ENCODE results near the gene KRT80.

Gene KRT80

DNA sequence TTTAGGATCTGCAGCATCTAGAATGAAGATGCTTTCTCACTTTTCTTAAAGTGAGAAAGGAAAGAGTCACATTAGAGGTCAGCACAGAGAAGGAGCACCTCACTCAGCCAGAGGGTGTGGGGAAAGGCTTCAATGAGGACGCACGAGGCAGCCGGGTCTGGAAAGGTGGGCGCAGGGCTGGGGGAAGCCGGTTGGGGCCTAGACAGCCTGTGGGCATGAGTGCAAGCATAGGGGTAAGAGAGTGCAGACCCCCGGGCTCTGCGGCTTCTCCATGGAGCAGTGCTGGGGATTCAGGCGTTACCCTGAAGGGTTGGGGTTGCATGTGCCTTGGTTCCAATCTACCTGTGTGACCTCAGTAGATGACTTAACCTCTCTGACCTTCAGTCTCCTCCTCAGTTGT lies 49.9 kb downstream of the KRT80 start:
- Mint-ChIP-seq H3K36me3 (ENCODE audit: insufficient read depth) (no peaks in the 10 kb centered on the region), H3K4me3 (no peak overlapping the region), H3K9me3 (no peaks in the 10 kb centered on the region), H3K27ac (no peak overlapping the region), H3K4me1 (ENCODE audit: low read depth in 2 of 2) (no peaks in the 10 kb centered on the region), H3K27me3 (peaks cover 15 to 62% of the 10 kb centered on the region in 2 donors)
- DNase-seq = no peak
- ATAC-seq (replicated peaks) = no peak

DNA sequence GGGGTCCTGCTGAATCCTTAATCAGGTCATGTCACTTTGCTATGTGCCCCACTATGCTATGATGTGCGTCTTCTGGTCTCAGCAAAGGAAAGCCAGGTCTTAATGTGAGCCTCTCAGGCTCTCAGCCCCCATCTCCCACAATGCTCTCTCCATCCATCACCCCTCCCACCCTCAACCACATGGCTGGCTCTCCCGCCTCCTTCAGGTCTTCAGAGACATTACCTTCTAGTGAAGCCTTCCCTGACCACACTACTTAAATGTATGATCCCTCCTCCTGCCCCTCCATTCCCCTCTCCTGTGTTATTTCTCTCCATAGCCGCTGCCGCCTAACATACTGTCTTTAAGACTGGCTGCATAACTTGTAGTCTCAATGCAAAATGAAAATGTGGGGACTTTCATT lies 50.5 kb downstream of the KRT80 start:
- Mint-ChIP-seq H3K4me1 (ENCODE audit: low read depth in 2 of 2) (no peaks in the 10 kb centered on the region), H3K4me3 (no peak overlapping the region), H3K9me3 (no peaks in the 10 kb centered on the region), H3K27me3 (peaks cover 19 to 68% of the 10 kb centered on the region in 2 donors), H3K36me3 (ENCODE audit: insufficient read depth) (no peaks in the 10 kb centered on the region), H3K27ac (no peak overlapping the region)
- ATAC-seq (replicated peaks) (no peak), DNase-seq (no peak)

DNA sequence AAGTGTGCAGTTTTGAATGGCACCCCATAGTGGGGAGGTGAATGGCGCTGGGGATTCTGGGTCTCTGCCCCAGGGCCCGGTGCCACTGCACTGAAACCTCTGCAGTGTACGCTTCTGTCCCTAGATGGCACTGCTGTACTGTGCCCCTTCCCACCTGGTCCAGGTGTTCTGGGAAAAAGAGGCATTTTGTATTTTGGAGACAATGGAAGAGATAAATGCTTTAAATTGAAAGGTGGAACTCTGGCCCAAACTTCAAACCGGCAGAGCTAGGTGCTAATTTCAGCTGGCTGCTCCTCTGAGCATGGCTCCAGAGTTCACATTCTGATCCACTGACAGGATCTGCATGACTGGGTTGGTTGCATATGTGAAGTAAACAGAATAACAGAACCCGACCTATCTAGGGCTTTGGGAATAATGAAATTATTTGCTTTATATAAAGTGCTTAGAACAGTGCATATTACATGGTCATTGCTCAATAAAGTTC lies 52.2 kb downstream of the KRT80 start:
- ATAC-seq (replicated peaks) = peak; percentile 73
- no peak overlapping the region for H3K27ac Mint-ChIP-seq
- no peak for DNase-seq
- no peak overlapping the region for H3K4me3 Mint-ChIP-seq
- no peaks in the 10 kb centered on the region for H3K4me1 Mint-ChIP-seq (ENCODE audit: low read depth in 2 of 2)
- H3K27me3 Mint-ChIP-seq = peaks cover 24 to 79% of the 10 kb centered on the region in 2 donors
- no peaks in the 10 kb centered on the region for H3K9me3 Mint-ChIP-seq
- no peaks in the 10 kb centered on the region for H3K36me3 Mint-ChIP-seq (ENCODE audit: insufficient read depth)

DNA sequence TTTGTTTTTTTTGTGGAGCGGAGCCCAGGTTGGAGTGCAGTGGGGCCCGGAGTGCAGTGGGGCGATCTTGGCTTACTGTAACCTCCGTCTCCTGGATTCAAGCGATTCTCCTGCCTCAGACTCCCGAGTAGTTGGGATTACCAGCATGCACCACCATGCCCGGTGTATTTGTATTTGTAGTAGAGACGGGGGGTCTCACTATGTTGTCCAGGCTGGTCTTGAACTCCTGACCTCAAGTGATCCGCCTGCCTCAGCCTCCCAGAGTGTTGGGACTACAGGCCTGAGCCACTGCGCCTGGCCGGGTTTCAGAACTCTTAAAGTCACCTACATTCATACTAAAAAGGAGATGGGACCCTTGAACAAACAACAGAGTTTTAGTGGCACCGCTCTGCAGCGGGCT lies 52.7 kb downstream of the KRT80 start:
- Mint-ChIP-seq H3K9me3 (no peaks in the 10 kb centered on the region), H3K27ac (no peak overlapping the region), H3K36me3 (ENCODE audit: insufficient read depth) (no peaks in the 10 kb centered on the region), H3K27me3 (peaks cover 24 to 82% of the 10 kb centered on the region in 2 donors), H3K4me3 (no peak overlapping the region), H3K4me1 (ENCODE audit: low read depth in 2 of 2) (no peaks in the 10 kb centered on the region)
- DNase-seq (no peak), ATAC-seq (replicated peaks) (no peak)

DNA sequence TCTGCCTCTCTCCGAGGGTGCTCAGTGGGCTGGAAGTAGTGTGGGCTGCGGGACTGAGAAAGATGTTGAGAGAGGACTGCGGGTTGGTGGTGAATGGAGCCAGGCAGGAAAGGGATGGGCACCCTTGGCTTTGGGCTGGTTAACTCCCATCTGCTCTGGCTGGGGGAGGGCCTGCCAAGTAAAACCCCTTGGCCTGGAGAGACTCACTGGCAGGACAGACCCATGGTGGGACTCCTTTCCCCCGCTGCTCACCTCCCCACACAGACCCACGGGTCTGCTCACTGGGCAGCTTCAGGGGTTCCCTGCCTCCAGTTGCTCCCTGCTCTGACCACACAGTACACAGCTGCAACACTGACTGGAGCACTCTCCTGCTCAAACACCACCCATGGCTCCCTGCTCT lies 54.1 kb downstream of the KRT80 start:
- DNase-seq (no peak), ATAC-seq (replicated peaks) (no peak)
- no peaks in the 10 kb centered on the region for H3K4me1 Mint-ChIP-seq (ENCODE audit: low read depth in 2 of 2)
- H3K27ac Mint-ChIP-seq = no peak overlapping the region
- no peak overlapping the region for H3K4me3 Mint-ChIP-seq
- H3K9me3 Mint-ChIP-seq = no peaks in the 10 kb centered on the region
- peaks cover 24 to 68% of the 10 kb centered on the region in 2 donors for H3K27me3 Mint-ChIP-seq
- no peaks in the 10 kb centered on the region for H3K36me3 Mint-ChIP-seq (ENCODE audit: insufficient read depth)

DNA sequence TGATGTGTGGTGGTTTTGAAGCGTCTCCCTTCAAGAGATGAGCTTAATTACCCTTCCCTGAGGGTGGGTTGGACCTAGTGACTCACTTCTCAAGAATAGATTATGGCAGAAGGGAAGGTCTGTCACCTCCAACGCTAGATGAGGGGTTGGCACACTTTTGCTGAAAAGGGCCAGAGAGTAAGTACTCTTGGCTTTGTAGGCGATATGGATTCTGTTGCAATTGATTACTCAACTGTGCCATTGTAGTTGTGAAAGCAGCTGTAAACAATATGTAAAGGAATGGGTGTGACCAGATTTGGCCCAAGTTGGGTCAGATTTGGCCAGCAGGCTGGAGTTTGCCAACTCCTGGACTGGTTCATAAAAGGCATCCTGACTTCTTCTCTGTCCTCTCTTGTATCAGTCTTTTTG lies 59.1 kb downstream of the KRT80 start:
- ATAC-seq (replicated peaks) (no peak), DNase-seq (no peak)
- Mint-ChIP-seq H3K36me3 (ENCODE audit: insufficient read depth) (no peaks in the 10 kb centered on the region), H3K4me1 (ENCODE audit: low read depth in 2 of 2) (no peaks in the 10 kb centered on the region), H3K27ac (no peak overlapping the region), H3K9me3 (no peaks in the 10 kb centered on the region), H3K27me3 (peaks cover 30 to 47% of the 10 kb centered on the region in 2 donors), H3K4me3 (no peak overlapping the region)

DNA sequence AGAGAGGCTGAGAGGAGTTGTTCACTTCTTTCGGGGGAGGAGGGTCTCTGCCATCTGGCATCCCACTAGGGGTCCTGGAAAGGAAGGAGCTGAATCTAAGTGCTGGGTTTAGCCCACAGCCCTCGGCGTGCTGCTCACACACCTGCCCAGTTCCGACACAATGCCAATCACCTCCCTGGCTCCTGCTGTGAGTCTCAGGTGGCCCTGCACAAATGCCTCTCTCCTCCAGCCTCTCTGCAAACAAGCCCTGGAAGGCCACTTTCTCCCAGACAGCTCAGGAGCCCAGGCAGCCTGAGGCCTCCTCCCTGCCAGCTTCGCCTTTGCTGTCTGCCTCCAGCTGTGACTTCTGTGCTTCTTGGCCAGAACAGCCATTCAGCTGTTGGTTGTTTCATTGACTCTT lies 61.1 kb downstream of the KRT80 start:
- H3K4me1 Mint-ChIP-seq (ENCODE audit: low read depth in 2 of 2) = no peaks in the 10 kb centered on the region
- H3K27ac Mint-ChIP-seq = no peak overlapping the region
- H3K36me3 Mint-ChIP-seq (ENCODE audit: insufficient read depth) = no peaks in the 10 kb centered on the region
- ATAC-seq (replicated peaks) = no peak
- H3K4me3 Mint-ChIP-seq = no peak overlapping the region
- no peak for DNase-seq
- no peaks in the 10 kb centered on the region for H3K9me3 Mint-ChIP-seq
- peaks cover 32 to 47% of the 10 kb centered on the region in 2 donors for H3K27me3 Mint-ChIP-seq

DNA sequence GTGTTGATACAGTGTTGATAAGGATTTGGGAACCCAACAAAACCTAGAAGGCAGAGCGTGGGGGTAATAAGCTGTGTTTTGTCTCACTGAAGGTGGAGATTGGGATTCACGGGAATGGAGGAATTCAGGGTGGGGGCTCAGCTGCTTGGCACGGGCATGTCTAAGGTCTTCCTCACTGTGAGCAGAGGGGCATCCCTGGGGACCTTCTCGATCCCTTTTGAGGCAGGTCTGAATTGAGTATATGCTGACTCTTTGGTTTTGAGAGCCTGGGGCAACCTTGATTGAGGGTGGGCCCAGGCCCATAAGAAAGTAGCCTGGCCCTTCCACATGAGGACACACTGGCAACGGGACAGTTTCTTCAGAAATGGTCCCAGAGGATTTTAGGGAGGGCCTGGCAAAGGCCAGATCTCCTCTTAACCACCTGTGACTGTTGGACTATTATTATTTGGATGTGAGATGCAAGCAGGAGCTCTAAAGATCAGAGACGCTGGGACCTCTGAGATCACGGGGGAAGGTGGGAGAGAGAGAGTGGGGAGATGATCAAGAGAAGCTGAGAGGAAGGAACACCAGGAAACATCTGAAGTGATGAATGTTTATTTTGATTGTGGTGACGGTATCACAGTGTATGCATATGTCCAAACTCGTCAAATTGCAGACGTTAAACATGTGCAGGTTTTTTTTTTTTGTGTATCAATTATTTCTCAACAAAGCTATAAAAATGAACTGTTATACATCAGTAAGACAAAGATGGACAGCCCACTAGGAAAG lies 63.9 kb downstream of the KRT80 start:
- Mint-ChIP-seq H3K9me3 (no peaks in the 10 kb centered on the region), H3K4me1 (ENCODE audit: low read depth in 2 of 2) (no peaks in the 10 kb centered on the region), H3K27ac (no peak overlapping the region), H3K4me3 (no peak overlapping the region), H3K36me3 (ENCODE audit: insufficient read depth) (no peaks in the 10 kb centered on the region), H3K27me3 (peaks cover 44 to 66% of the 10 kb centered on the region in 2 donors)
- no peak for DNase-seq
- ATAC-seq (replicated peaks) = no peak

DNA sequence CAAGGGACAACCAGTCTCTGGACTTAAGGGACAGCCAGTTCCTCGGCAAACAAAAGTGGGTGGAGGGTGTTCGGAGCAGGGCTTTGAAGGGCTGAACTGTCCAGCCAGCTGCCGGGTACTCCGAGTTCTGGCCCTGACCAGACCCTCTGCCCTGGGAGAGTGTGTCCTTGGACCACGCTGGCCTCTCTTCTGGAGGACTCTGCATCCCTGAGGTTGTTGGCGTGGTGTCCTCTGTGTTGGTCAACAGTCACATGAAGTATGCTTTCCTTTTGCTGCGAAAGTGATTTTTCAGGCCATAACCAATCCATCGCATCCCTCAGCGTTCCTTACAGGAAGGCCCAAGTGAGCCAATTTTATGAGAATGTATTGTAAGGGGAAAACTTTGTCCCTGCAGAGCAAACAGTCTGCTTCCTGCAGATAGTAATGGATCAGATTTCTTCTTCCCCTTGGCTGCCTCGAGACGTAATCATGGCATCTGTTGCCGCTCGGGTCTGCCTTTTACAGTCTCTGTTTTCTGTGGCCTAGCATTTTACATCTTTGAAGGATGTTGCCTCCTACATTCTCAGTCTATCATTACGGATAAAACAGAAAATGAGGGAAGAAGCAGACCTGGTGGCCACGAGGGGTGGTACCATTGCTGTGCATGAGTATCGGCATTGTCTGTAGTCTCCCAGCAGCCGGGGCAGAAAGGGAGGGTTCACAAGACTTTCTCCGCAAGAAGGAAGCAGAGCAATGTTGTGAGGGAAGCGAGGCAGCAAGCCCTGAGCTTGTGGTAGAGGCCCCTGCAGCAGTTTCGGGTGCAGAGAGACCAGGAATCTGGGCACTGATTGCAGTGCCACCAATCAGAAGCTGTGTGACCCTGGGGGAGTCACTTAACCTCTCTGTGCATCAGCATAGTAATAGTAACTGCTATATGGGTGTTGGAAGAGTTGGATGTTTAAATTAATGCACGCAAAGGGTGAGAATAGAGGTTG lies 64.9 kb downstream of the KRT80 start:
- no peaks in the 10 kb centered on the region for H3K4me1 Mint-ChIP-seq (ENCODE audit: low read depth in 2 of 2)
- no peak overlapping the region for H3K4me3 Mint-ChIP-seq
- DNase-seq (no peak), ATAC-seq (replicated peaks) (no peak)
- H3K27me3 Mint-ChIP-seq = peaks cover 47 to 75% of the 10 kb centered on the region in 2 donors
- no peaks in the 10 kb centered on the region for H3K36me3 Mint-ChIP-seq (ENCODE audit: insufficient read depth)
- no peak overlapping the region for H3K27ac Mint-ChIP-seq
- H3K9me3 Mint-ChIP-seq = no peaks in the 10 kb centered on the region

DNA sequence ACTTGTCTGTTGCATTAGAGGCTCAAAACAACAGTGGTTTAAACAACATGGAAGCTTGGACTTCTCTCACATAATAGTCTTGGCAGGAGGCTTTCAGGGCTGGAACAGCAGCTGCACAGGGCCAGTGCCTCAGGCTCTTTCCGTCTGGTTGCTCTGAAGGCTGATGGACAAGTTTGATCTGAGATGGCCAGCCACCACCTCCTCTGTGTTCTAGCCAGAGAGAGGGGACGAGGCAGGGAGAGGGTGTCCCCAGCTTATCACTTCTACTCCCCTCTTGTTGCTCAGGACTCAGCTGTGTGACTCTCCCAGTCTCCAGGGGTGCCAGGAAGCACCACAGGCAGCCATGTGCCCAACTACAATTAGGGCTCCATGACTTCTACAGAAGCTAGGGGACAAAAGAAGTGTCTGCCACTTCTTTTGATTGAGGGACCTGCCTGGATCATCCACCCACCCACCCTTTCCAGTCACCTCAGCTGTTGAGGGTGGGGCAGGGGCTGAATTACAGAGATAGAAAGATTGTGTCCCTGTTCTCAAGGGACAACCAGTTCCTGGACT lies 65.7 kb downstream of the KRT80 start:
- no peak overlapping the region for H3K4me3 Mint-ChIP-seq
- no peaks in the 10 kb centered on the region for H3K9me3 Mint-ChIP-seq
- H3K27ac Mint-ChIP-seq = no peak overlapping the region
- peaks cover 47 to 75% of the 10 kb centered on the region in 2 donors for H3K27me3 Mint-ChIP-seq
- H3K4me1 Mint-ChIP-seq (ENCODE audit: low read depth in 2 of 2) = peaks cover 0 to 3% of the 10 kb centered on the region in 2 donors
- no peaks in the 10 kb centered on the region for H3K36me3 Mint-ChIP-seq (ENCODE audit: insufficient read depth)
- ATAC-seq (replicated peaks) (no peak), DNase-seq (no peak)

DNA sequence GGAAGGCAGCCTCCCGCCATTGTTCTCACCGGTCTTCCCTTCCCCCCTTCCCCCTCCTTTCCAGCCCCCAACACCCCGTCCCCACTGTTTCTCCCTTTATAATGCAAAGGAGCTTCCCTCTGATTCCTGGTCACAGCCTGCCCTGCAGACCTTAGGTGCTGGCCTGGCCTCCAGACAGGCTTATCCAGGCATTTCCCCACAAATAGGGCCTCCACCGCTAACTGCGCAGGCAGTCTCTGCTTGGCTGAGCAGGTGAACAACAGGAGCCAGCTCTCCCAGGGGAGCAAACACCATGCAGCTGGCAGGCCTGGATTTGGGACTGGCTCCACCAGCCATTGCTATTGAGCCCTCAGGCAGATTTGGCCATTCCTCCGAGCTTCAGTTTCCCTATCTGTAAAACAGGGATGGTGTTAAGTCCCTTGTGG lies 66.3 kb downstream of the KRT80 start:
- DNase-seq = no peak
- no peak for ATAC-seq (replicated peaks)
- Mint-ChIP-seq H3K27me3 (peaks cover 54 to 79% of the 10 kb centered on the region in 2 donors), H3K27ac (no peak overlapping the region), H3K36me3 (ENCODE audit: insufficient read depth) (no peaks in the 10 kb centered on the region), H3K4me1 (ENCODE audit: low read depth in 2 of 2) (peaks cover 0 to 3% of the 10 kb centered on the region in 2 donors), H3K9me3 (no peaks in the 10 kb centered on the region), H3K4me3 (no peak overlapping the region)

DNA sequence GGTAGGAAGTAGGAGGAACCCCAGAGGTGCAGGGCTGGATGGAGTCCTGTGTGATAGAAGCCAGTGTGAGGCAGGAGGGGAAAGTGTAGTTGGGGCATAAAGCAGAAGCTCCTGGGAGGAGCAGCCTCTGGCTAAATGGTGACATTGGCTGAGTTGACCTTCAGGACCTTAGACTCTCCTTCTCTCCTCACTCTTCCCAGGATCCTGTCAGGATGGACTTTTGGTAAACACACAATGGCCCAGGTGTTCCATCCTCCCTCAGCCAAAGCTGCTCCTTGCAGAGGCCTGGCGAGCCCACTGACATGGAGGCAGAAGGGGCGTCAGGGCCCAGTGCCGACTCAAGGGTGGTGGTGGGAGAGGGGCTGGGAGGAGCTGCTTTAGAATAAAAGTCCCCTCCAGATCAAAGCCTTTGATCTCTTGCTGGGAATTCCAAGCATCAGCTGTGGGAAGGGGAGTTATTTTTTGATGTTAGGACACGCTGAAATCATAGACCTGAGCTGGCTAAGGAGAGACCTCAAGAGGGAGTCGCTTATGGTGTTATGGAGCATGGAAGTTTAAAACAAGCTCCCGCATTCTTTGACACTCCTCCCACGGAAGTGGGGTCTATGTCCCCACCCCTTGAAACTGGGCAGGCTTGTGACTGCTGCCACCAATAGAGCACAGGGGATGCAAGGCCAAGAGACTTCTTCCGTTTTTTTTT lies 68.2 kb downstream of the KRT80 start:
- no peaks in the 10 kb centered on the region for H3K9me3 Mint-ChIP-seq
- H3K36me3 Mint-ChIP-seq (ENCODE audit: insufficient read depth) = no peaks in the 10 kb centered on the region
- peaks cover 54 to 93% of the 10 kb centered on the region in 2 donors for H3K27me3 Mint-ChIP-seq
- no peak overlapping the region for H3K27ac Mint-ChIP-seq
- DNase-seq = no peak
- H3K4me1 Mint-ChIP-seq (ENCODE audit: low read depth in 2 of 2) = peaks cover 0 to 5% of the 10 kb centered on the region in 2 donors
- ATAC-seq (replicated peaks) = no peak
- no peak overlapping the region for H3K4me3 Mint-ChIP-seq

DNA sequence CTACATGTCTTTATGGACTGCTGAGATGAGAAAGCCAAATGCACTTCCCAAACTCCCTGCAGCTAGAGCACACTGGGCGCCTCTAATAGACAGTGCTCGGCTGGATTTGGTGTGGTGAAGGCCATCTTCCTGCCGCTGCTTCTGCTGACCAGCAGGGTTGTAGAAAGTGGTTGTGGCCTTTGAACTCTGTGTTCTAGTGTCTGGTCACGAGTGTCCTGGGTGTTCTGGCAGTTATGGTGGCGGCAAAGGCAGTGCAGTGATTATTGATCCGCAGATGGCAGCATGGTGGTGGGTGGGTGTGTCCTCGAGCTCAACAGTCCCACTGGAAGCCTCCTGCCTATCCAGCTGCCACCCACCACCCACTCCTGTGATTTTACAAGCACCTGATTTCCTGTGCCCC lies 68.9 kb downstream of the KRT80 start:
- Mint-ChIP-seq H3K4me3 (no peak overlapping the region), H3K4me1 (ENCODE audit: low read depth in 2 of 2) (peaks cover 0 to 5% of the 10 kb centered on the region in 2 donors), H3K36me3 (ENCODE audit: insufficient read depth) (no peaks in the 10 kb centered on the region), H3K27ac (no peak overlapping the region), H3K9me3 (no peaks in the 10 kb centered on the region), H3K27me3 (peaks cover 50 to 87% of the 10 kb centered on the region in 2 donors)
- DNase-seq (no peak), ATAC-seq (replicated peaks) (no peak)

Measured in effector memory CD8-positive, alpha-beta T cell (primary cell).